Measurements from ENCODE around the gene VWF.

GRCh38 chr12:6124411-6125309 is at the start of gene VWF:
- TF ChIP-seq POLR2A (IDR thresholded peaks at IDR 0.05) (no peak), CTCF (IDR thresholded peaks at IDR 0.05) (no peak)
